Activated CD4-positive, alpha-beta T cell treated with anti-CD3 and anti-CD28 coated beads, Interleukin-2, amount 50 U/mL, for 4 hours (primary cell): ENCODE measurements around the gene MRPL14.
A peak's percentile ranks its signal among the peaks of the same experiment; 100 is the strongest.
"Not testable (repeated sequence)": the region's sequence is repeated elsewhere in the genome, so short reads cannot be mapped to it uniquely, and the experiment has no call there.

Experiments used
- DNase-seq, 2 experiments: peaks; one replicate each; pipeline ENCODE4 v3.0.0-alpha.2; 2020

MRPL14 gene

GRCh38 chr6:44149369-44150012 is 22.2 kb upstream of the MRPL14 start:
- no peak for DNase-seq

GRCh38 chr6:44148306-44148705 is 21.1 kb upstream of the MRPL14 start:
- no peak for DNase-seq

- DNase-seq, result no peak
Observed at GRCh38 chr6:44147256-44147655, 20.0 kb upstream of the MRPL14 start.

GRCh38 chr6:44146685-44147084 is 19.4 kb upstream of the MRPL14 start:
- DNase-seq, result no peak

GRCh38 chr6:44145839-44146238 is 18.6 kb upstream of the MRPL14 start:
- DNase-seq, result no peak

GRCh38 chr6:44144536-44144935 is 17.3 kb upstream of the MRPL14 start:
- not testable (repeated sequence) for DNase-seq

- DNase-seq, result no peak
Observed at GRCh38 chr6:44143731-44144130, 16.5 kb upstream of the MRPL14 start.

GRCh38 chr6:44142835-44143234 is 15.6 kb upstream of the MRPL14 start:
- no peak for DNase-seq

GRCh38 chr6:44139351-44139743 is 12.1 kb upstream of the MRPL14 start:
- no peak for DNase-seq

GRCh38 chr6:44138717-44139350 is 11.6 kb upstream of the MRPL14 start:
- no peak for DNase-seq

GRCh38 chr6:44135875-44136274 is 8.6 kb upstream of the MRPL14 start:
- DNase-seq, result no peak

GRCh38 chr6:44135173-44135758 is 8.0 kb upstream of the MRPL14 start:
- no peak for DNase-seq

- no peak for DNase-seq
Observed at GRCh38 chr6:44133981-44134711, 6.9 kb upstream of the MRPL14 start.

- DNase-seq, result no peak
Observed at GRCh38 chr6:44133003-44133931, 6.0 kb upstream of the MRPL14 start.

GRCh38 chr6:44132476-44132875 is 5.2 kb upstream of the MRPL14 start:
- no peak for DNase-seq

- DNase-seq, result no peak
Observed at GRCh38 chr6:44131892-44132291, 4.6 kb upstream of the MRPL14 start.

GRCh38 chr6:44129841-44130322 is 2.6 kb upstream of the MRPL14 start:
- DNase-seq, result no peak

GRCh38 chr6:44128020-44128917 is 1.0 kb upstream of the MRPL14 start:
- DNase-seq, result no peak

- peak; percentile 78 to 81 for DNase-seq
Observed at GRCh38 chr6:44126320-44127149, 717 bp downstream of the MRPL14 start.

- no peak for DNase-seq
Observed at GRCh38 chr6:44123544-44123943, 3.7 kb downstream of the MRPL14 start.
